ENCODE data around the gene POMGNT1. TPM values are rescaled to one million over a fixed set of nuclear protein-coding genes. Genes with fewer than 3 reads are reported as not detected.
A peak's percentile ranks its signal among the peaks of the same experiment; 100 is the strongest.
"Not testable (repeated sequence)": the region's sequence is repeated elsewhere in the genome, so short reads cannot be mapped to it uniquely, and the experiment has no call there.

The POMGNT1 gene
- total RNA-seq (10 to 100 TPM; 29.8 to 59.5 (median 32.8) TPM), polyA plus RNA-seq (10 to 100 TPM; 21.6 to 38.0 (median 31.3) TPM)
- long read RNA-seq, donor 1, transcript POMGNT1-201 (22 exons, 2,728 nt): major isoform, 7 of 7 reads
- long read RNA-seq, donor 1, partial matches to known transcripts: 0 of 7 reads
- long read RNA-seq, donor 1, other reads (novel, unspliced or antisense): 0 of 7 reads
- long read RNA-seq, donor 2, partial matches to known transcripts: 0 of 2 reads
- long read RNA-seq, donor 2, other reads (novel, unspliced or antisense): 0 of 2 reads

- TF ChIP-seq POLR2A (IDR thresholded peaks at IDR 0.05) (peak in 1 of 3 donors; percentile 45), POLR2AphosphoS5 (IDR thresholded peaks at IDR 0.05) (peak; percentile 45 to 81 (median 81))
- TF ChIP-seq, protein P1, sequence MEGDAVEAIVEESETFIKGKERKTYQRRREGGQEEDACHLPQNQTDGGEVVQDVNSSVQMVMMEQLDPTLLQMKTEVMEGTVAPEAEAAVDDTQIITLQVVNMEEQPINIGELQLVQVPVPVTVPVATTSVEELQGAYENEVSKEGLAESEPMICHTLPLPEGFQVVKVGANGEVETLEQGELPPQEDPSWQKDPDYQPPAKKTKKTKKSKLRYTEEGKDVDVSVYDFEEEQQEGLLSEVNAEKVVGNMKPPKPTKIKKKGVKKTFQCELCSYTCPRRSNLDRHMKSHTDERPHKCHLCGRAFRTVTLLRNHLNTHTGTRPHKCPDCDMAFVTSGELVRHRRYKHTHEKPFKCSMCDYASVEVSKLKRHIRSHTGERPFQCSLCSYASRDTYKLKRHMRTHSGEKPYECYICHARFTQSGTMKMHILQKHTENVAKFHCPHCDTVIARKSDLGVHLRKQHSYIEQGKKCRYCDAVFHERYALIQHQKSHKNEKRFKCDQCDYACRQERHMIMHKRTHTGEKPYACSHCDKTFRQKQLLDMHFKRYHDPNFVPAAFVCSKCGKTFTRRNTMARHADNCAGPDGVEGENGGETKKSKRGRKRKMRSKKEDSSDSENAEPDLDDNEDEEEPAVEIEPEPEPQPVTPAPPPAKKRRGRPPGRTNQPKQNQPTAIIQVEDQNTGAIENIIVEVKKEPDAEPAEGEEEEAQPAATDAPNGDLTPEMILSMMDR (IDR thresholded peaks at IDR 0.05 in 8 of 11, conservative IDR thresholded peaks at IDR 0.05 in 3 of 11): no peak
- intact Hi-C loops (cut with DNase I; ENCODE audit: low total_unique reads): no loop called here
- peaks cover 0 to 37% (median 17%) of the 10 kb centered on the region in 6 donors for H3K36me3 ChIP-seq
- peak; percentile 94 for DNase-seq
- H3K27ac ChIP-seq: peak within 1 kb of the TSS in 7 of 8 donors; percentile 35 to 87 (median 82)
- 0 to 1% (median 1%) methylated on average over 19 to 67 of the region's 67 CpGs for WGBS, 5 donors
- H3K4me1 ChIP-seq: peaks cover 11 to 57% (median 41%) of the 10 kb centered on the region in 6 donors
- no peaks in the 10 kb centered on the region for H3K9me3 ChIP-seq
- H3K27me3 ChIP-seq (replicated peaks in 1 of 7): peaks cover 0 to 4% (median 0%) of the 10 kb centered on the region in 7 donors
- peak within 1 kb of the TSS; percentile 50 to 89 (median 78) for H3K4me3 ChIP-seq
Measured at GRCh38 chr1:46197964-46198811, at the start of gene POMGNT1. POMGNT1 (minus strand) TSS chr1:46198434; CDS start chr1:46197821, 613 bp downstream.

- Histone ChIP-seq H3K27ac (peak within 1 kb of the TSS in 7 of 8 donors; percentile 11 to 79 (median 72)), H3K9me3 (no peaks in the 10 kb centered on the region), H3K4me1 (peaks cover 0 to 24% (median 18%) of the 10 kb centered on the region in 6 donors), H3K4me3 (peak within 1 kb of the TSS; percentile 57 to 88 (median 69)), H3K36me3 (peaks cover 0 to 16% (median 0%) of the 10 kb centered on the region in 6 donors), H3K27me3 (replicated peaks in 1 of 7) (no peaks in the 10 kb centered on the region)
- intact Hi-C loops (cut with DNase I; ENCODE audit: low total_unique reads): loop anchor here (5.0 kb wide), 1 partner anchor 55 kb away; the partner anchor contains the start of genes LRRC41 and UQCRH
- peak; percentile 98 for DNase-seq
- TF ChIP-seq POLR2AphosphoS5 (IDR thresholded peaks at IDR 0.05): peak; percentile 83 to 89 (median 87)
- TF ChIP-seq, protein P1 (IDR thresholded peaks at IDR 0.05 in 8 of 11, conservative IDR thresholded peaks at IDR 0.05 in 3 of 11): no peak
- WGBS, 5 donors: 1 to 4% (median 2%) methylated on average over 44 to 48 of the region's 49 CpGs
Measured at GRCh38 chr1:46247436-46248121, 49.3 kb upstream of the POMGNT1 start, which contains the start of gene RAD54L. RAD54L (plus strand) TSS chr1:46247763; CDS start chr1:46248406, 643 bp downstream.

- H3K4me1 ChIP-seq: peaks cover 0 to 24% (median 18%) of the 10 kb centered on the region in 6 donors
- 1 to 4% (median 2%) methylated on average over 25 to 35 of the region's 35 CpGs for WGBS, 5 donors
- peaks cover 0 to 8% (median 0%) of the 10 kb centered on the region in 6 donors for H3K36me3 ChIP-seq
- intact Hi-C loops (cut with DNase I; ENCODE audit: low total_unique reads): loop anchor here (5.0 kb wide), 1 partner anchor 56 kb away; the partner anchor contains the start of genes LRRC41 and UQCRH
- H3K4me3 ChIP-seq: peak overlapping the region; percentile 45 to 88 (median 64)
- H3K9me3 ChIP-seq: no peaks in the 10 kb centered on the region
- H3K27ac ChIP-seq: peak overlapping the region in 7 of 8 donors; percentile 11 to 79 (median 72)
- peak; percentile 90 for DNase-seq
- TF ChIP-seq POLR2A (IDR thresholded peaks at IDR 0.05) (no peak), POLR2AphosphoS5 (IDR thresholded peaks at IDR 0.05) (no peak)
- TF ChIP-seq, protein P1 (IDR thresholded peaks at IDR 0.05 in 8 of 11, conservative IDR thresholded peaks at IDR 0.05 in 3 of 11): no peak
- no peaks in the 10 kb centered on the region for H3K27me3 ChIP-seq (replicated peaks in 1 of 7)
Measured at GRCh38 chr1:46246548-46247435, 48.6 kb upstream of the POMGNT1 start.

DNA sequence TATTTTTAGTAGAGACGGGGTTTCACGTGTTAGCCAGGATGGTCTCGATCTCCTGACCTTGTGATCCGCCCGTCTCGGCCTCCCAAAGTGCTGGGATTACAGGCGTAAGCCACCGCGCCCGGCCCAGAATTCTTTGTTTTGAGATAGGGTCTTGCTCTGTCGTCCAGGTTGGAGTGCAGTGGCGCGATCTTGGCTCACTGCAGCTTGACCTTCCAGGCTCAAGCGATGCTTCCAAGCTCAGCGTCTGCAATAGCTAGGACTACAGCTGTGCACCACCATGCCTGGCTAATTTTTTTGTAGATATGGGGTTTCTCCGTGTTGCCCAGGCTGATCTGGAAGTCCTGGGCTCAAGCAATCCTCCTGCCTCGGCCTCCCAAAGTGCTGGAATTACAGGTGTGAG, 47.9 kb upstream of the POMGNT1 start:
- intact Hi-C loops (cut with DNase I; ENCODE audit: low total_unique reads): loop anchor here (5.0 kb wide), 1 partner anchor 56 kb away; the partner anchor contains the start of genes LRRC41 and UQCRH
- peaks cover 0 to 24% (median 18%) of the 10 kb centered on the region in 6 donors for H3K4me1 ChIP-seq
- not testable (repeated sequence) for H3K36me3 ChIP-seq; H3K9me3 ChIP-seq; H3K27me3 ChIP-seq (replicated peaks in 1 of 7); H3K27ac ChIP-seq
- peak; percentile 77 for DNase-seq
- WGBS, 5 donors: 92 to 96% (median 93%) methylated on average over 13 to 17 of the region's 17 CpGs
- peak overlapping the region in 1 of 8 donors; percentile 88 for H3K4me3 ChIP-seq
